Skeletal muscle tissue (tissue), 5 donors: ENCODE data around the gene ACSF2. TPM values are rescaled to one million over a fixed set of nuclear protein-coding genes. Genes with fewer than 3 reads are reported as not detected.

Experiments used
- H3K27ac ChIP-seq: one replicate; pipeline ENCODE4 v1.7.0; 2013; ENCODE audit warnings: mild to moderate bottlenecking, low read depth, low read length, inconsistent platforms
- H3K27me3 ChIP-seq, 3 donors: one replicate each; pipeline ENCODE4 v1.7.0; 2013; ENCODE audit warnings: low read length in 3 of 3; ENCODE audit not compliant: control insufficient read depth in 3 of 3, insufficient read depth in 3 of 3
- H3K36me3 ChIP-seq, 3 donors: one replicate each; pipeline ENCODE4 v1.7.0; 2013; ENCODE audit warnings: low read length in 3 of 3; ENCODE audit not compliant: control insufficient read depth in 3 of 3, insufficient read depth in 3 of 3
- H3K4me1 ChIP-seq, 3 donors: one replicate each; pipeline ENCODE4 v1.7.0; 2013; ENCODE audit warnings: low read length in 3 of 3, mild to moderate bottlenecking in 3 of 3; ENCODE audit not compliant: control insufficient read depth in 3 of 3, insufficient read depth in 3 of 3
- H3K4me3 ChIP-seq, 3 donors: one replicate each; pipeline ENCODE4 v1.7.0; 2013; ENCODE audit warnings: low read length in 3 of 3
- H3K9ac ChIP-seq, 3 donors: one replicate each; pipeline ENCODE4 v1.7.0; 2013; ENCODE audit warnings: low read length in 3 of 3, mild to moderate bottlenecking in 3 of 3, moderate library complexity in 2 of 3, low read depth in 1 of 3
- H3K9me3 ChIP-seq, 3 donors: one replicate each; pipeline ENCODE4 v1.7.0; 2013; ENCODE audit warnings: low read length in 3 of 3; ENCODE audit not compliant: control insufficient read depth in 3 of 3
- small RNA-seq: library from RNA; depleted of rRNA; stranded (forward); fragments of <200 nt; gene quantifications from one replicate; pipeline ENCODE3, GENCODE V24; 2014
- total RNA-seq: library from RNA; depleted of rRNA; stranded (reverse); fragments of >200 nt; gene quantifications from one replicate; pipeline ENCODE4 v1.2.3, GENCODE V29; 2014
- donor health status: Osteomylitis.

ACSF2 gene
- total RNA-seq, 1 donor from 2014 or later: 51.1 TPM

- no peak overlapping the region for H3K4me3 ChIP-seq
- no peaks in the 10 kb centered on the region for H3K36me3 ChIP-seq
- H3K27me3 ChIP-seq: no peaks in the 10 kb centered on the region
- H3K9ac ChIP-seq: no peak overlapping the region
- peaks cover 0 to 16% (median 3%) of the 10 kb centered on the region in 3 donors for H3K4me1 ChIP-seq
- H3K9me3 ChIP-seq: no peaks in the 10 kb centered on the region
- H3K27ac ChIP-seq: no peak overlapping the region
These were observed 92.5 kb downstream of the ACSF2 start for GRCh38 chr17:50518384-50519023.

GRCh38 chr17:50519141-50519834 is 93.3 kb downstream of the ACSF2 start:
- Histone ChIP-seq H3K4me3 (no peak overlapping the region), H3K27ac (no peak overlapping the region), H3K36me3 (no peaks in the 10 kb centered on the region), H3K9me3 (no peaks in the 10 kb centered on the region), H3K4me1 (peaks cover 0 to 16% (median 3%) of the 10 kb centered on the region in 3 donors), H3K9ac (no peak overlapping the region), H3K27me3 (no peaks in the 10 kb centered on the region)

GRCh38 chr17:50520483-50520882 is 94.5 kb downstream of the ACSF2 start:
- Histone ChIP-seq H3K27ac (no peak overlapping the region), H3K9ac (no peak overlapping the region), H3K9me3 (no peaks in the 10 kb centered on the region), H3K4me1 (peaks cover 0 to 16% (median 3%) of the 10 kb centered on the region in 3 donors), H3K27me3 (no peaks in the 10 kb centered on the region), H3K36me3 (no peaks in the 10 kb centered on the region), H3K4me3 (no peak overlapping the region)

GRCh38 chr17:50521514-50521913 is 95.5 kb downstream of the ACSF2 start:
- Histone ChIP-seq H3K9ac (no peak overlapping the region), H3K4me3 (no peak overlapping the region), H3K9me3 (no peaks in the 10 kb centered on the region), H3K36me3 (no peaks in the 10 kb centered on the region), H3K27ac (no peak overlapping the region), H3K27me3 (no peaks in the 10 kb centered on the region), H3K4me1 (peaks cover 0 to 16% (median 3%) of the 10 kb centered on the region in 3 donors)

GRCh38 chr17:50522766-50523165 is 96.7 kb downstream of the ACSF2 start:
- H3K4me3 ChIP-seq: no peak overlapping the region
- no peaks in the 10 kb centered on the region for H3K9me3 ChIP-seq
- no peaks in the 10 kb centered on the region for H3K36me3 ChIP-seq
- H3K27ac ChIP-seq: peak overlapping the region; percentile 44
- peaks cover 0 to 16% (median 3%) of the 10 kb centered on the region in 3 donors for H3K4me1 ChIP-seq
- peaks cover 0 to 5% (median 0%) of the 10 kb centered on the region in 3 donors for H3K27me3 ChIP-seq
- no peak overlapping the region for H3K9ac ChIP-seq

- Histone ChIP-seq H3K4me3 (no peak overlapping the region), H3K36me3 (no peaks in the 10 kb centered on the region), H3K27ac (peak overlapping the region; percentile 44), H3K4me1 (peaks cover 0 to 16% (median 3%) of the 10 kb centered on the region in 3 donors), H3K9ac (no peak overlapping the region), H3K27me3 (peaks cover 0 to 5% (median 3%) of the 10 kb centered on the region in 3 donors), H3K9me3 (no peaks in the 10 kb centered on the region)
These were observed 97.2 kb downstream of the ACSF2 start for GRCh38 chr17:50523208-50523607.

Small RNA genes lying within 50 kb of the gene (small RNA-seq; reads per million reads assigned to genes)
- not detected for gene RF00019

Other genes starting within 250 kb of the ACSF2 start
- gene COL1A1, start 224.6 kb upstream of the ACSF2 start, total RNA-seq: 3,450 TPM
- not detected for gene TMEM92, start 151.8 kb upstream of the ACSF2 start, total RNA-seq
- 24.0 TPM for gene XYLT2, start 80.1 kb upstream of the ACSF2 start, total RNA-seq
- gene MRPL27, start 53.0 kb upstream of the ACSF2 start, total RNA-seq: 65.2 TPM
- 2.1 TPM for gene EME1, start 53.0 kb upstream of the ACSF2 start, total RNA-seq
- gene LRRC59, start 28.7 kb upstream of the ACSF2 start, total RNA-seq: 43.3 TPM
- 1.6 TPM for gene CHAD, start 42.7 kb downstream of the ACSF2 start, total RNA-seq
- 12.0 TPM for gene RSAD1, start 52.6 kb downstream of the ACSF2 start, total RNA-seq
- gene MYCBPAP, start 82.2 kb downstream of the ACSF2 start, total RNA-seq: under 0.01 TPM
- not detected for gene EPN3, start 106.5 kb downstream of the ACSF2 start, total RNA-seq
- gene SPATA20, start 121.0 kb downstream of the ACSF2 start, total RNA-seq: 27.7 TPM
- 3.7 TPM for gene CACNA1G, start 134.5 kb downstream of the ACSF2 start, total RNA-seq
- 1.0 TPM for gene ABCC3, start 208.7 kb downstream of the ACSF2 start, total RNA-seq